Duodenal mucosa (tissue), 2 donors: ENCODE results near the gene COL6A1.
"Not testable (repeated sequence)": the region's sequence is repeated elsewhere in the genome, so short reads cannot be mapped to it uniquely, and the experiment has no call there.

Experiments
- H3K27ac ChIP-seq: one replicate; pipeline ENCODE4 v1.7.0; 2013; ENCODE audit warnings: low read depth, low read length
- H3K27me3 ChIP-seq, 2 donors: one replicate each; pipeline ENCODE4 v1.7.0; 2013; ENCODE audit warnings: low read length in 2 of 2, control low read depth in 1 of 2; ENCODE audit not compliant: insufficient read depth in 2 of 2, control insufficient read depth in 1 of 2
- H3K36me3 ChIP-seq, 2 donors: one replicate each; pipeline ENCODE4 v1.7.0; 2013; ENCODE audit warnings: low read length in 2 of 2, control low read depth in 1 of 2; ENCODE audit not compliant: insufficient read depth in 2 of 2, control insufficient read depth in 1 of 2
- H3K4me1 ChIP-seq, 2 donors: one replicate each; pipeline ENCODE4 v1.7.0; 2013; ENCODE audit warnings: low read length in 2 of 2, control low read depth in 1 of 2; ENCODE audit not compliant: insufficient read depth in 2 of 2, control insufficient read depth in 1 of 2
- H3K4me3 ChIP-seq, 2 donors: one replicate each; pipeline ENCODE4 v1.7.0; 2013; ENCODE audit warnings: low read length in 2 of 2, low read depth in 1 of 2
- H3K9ac ChIP-seq, 2 donors: one replicate each; pipeline ENCODE4 v1.7.0; 2013; ENCODE audit warnings: low read length in 2 of 2, low read depth in 1 of 2
- H3K9me3 ChIP-seq, 2 donors: one replicate each; pipeline ENCODE4 v1.7.0; 2013; ENCODE audit warnings: low read length in 2 of 2, control low read depth in 1 of 2; ENCODE audit not compliant: control insufficient read depth in 1 of 2

COL6A1 gene

DNA sequence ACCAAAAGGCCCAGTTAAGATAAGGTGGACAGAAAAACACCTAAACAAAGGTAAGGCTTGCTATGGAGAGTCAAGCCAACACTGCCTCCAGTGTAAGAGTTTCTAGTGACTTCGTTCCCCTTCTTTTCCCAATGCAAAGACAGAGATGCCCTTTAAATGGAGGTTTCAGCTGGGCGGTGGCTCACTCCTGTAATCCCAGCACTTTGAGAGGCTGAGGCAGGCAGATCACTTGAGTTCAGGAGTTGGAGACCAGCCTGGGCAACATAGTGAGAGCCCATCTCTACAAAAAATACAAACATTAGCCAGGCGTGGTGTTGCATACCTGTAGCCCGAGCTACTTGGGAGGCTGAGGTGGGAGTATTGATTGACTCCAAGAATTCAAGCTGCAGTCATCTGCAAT, 24.0 kb upstream of the COL6A1 start:
- H3K27ac ChIP-seq, result no peak overlapping the region

DNA sequence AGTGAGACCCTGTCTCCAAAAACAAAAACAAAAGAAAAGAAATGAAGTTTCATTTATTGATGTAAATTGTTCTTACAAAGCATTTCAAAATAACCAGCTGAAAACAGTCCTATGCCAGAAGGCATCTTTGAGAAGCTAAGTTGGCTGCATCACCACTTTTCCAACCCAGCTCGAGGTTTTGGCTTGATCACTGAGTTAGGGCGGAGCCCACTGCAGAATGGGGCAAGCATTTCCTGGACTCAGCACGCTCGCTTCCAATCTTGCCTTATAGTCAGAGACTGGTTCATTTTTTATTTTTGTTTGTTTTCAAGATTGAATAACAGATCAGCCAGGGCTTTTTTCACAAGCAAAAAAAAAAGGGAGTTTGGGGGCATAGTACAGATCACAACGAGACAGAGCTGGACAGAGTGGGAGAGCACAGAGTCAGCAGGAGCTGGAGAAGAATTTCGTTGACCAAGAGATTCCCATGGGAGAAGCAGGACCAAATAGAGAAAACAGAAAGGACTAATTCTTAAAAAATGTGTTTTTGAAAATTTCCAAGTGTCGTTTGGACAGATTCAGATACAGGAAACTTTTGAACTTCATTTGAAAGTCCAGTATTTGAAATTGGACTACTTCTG, 23.5 kb upstream of the COL6A1 start:
- Histone ChIP-seq H3K27ac (no peak overlapping the region), H3K9me3 (no peaks in the 10 kb centered on the region), H3K4me3 (no peak overlapping the region), H3K9ac (no peak overlapping the region), H3K27me3 (no peaks in the 10 kb centered on the region), H3K36me3 (no peaks in the 10 kb centered on the region), H3K4me1 (peaks cover 0 to 6% of the 10 kb centered on the region in 2 donors)

More for the DNA sequence above, 24.0 kb upstream of the COL6A1 start:
- H3K4me1 ChIP-seq, result peaks cover 0 to 6% of the 10 kb centered on the region in 2 donors
- no peaks in the 10 kb centered on the region for H3K36me3 ChIP-seq
- H3K4me3 ChIP-seq, result no peak overlapping the region
- no peak overlapping the region for H3K9ac ChIP-seq
- no peaks in the 10 kb centered on the region for H3K9me3 ChIP-seq
- H3K27me3 ChIP-seq, result no peaks in the 10 kb centered on the region

DNA sequence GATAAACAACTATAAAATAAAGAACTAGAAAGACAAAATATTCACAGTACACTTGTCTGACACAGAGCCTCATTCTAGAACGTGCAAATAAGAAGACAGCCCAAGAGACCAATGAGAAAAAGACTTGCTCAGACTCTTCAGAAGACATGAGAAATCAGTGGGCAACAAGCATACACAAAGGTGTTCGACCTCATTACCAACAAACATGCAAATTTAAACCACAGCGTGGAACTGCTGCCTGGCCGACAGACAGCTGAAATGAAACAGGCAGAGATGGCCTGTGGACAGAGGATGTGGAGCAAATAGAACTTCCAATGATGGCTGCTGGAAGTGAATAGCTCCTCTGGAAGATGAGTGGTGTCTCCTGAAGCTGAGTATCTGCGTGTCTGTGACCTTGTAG, 22.4 kb upstream of the COL6A1 start:
- Histone ChIP-seq H3K36me3 (no peaks in the 10 kb centered on the region), H3K9me3 (no peaks in the 10 kb centered on the region), H3K4me1 (peaks cover 0 to 6% of the 10 kb centered on the region in 2 donors), H3K27me3 (no peaks in the 10 kb centered on the region), H3K27ac (no peak overlapping the region), H3K9ac (no peak overlapping the region), H3K4me3 (no peak overlapping the region)

DNA sequence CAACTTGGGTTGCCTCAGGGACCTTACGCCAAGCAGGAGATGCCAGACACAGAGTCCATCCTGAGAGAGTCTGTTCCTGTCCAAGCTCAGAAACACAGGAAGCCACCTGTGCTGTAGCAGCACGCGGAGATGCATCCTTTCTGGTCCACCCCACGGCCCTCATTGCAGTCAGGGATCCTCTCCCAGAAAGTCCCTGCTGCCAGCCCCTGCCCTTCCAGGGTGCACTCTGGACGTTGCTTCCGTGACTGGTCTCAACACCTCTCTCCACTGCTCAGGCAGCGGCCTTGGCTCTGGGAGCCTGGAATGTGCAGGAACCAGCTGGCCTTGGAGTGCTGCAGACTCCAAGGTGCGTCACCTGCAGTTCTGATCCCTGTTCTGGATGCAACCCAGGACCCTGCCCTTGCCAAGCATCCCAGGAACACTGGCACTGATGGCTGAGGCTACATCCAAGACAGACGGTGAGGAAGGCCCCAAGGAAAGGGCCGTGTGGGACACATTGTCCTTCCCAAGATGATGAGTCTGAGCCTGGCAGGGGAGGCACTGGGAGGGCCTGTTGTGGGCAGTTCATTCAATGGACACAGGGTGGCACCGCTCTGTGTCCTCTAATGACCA, 21.7 kb upstream of the COL6A1 start:
- Histone ChIP-seq H3K4me3 (no peak overlapping the region), H3K27me3 (no peaks in the 10 kb centered on the region), H3K9me3 (no peaks in the 10 kb centered on the region), H3K4me1 (peaks cover 0 to 6% of the 10 kb centered on the region in 2 donors), H3K27ac (no peak overlapping the region), H3K36me3 (no peaks in the 10 kb centered on the region), H3K9ac (no peak overlapping the region)

DNA sequence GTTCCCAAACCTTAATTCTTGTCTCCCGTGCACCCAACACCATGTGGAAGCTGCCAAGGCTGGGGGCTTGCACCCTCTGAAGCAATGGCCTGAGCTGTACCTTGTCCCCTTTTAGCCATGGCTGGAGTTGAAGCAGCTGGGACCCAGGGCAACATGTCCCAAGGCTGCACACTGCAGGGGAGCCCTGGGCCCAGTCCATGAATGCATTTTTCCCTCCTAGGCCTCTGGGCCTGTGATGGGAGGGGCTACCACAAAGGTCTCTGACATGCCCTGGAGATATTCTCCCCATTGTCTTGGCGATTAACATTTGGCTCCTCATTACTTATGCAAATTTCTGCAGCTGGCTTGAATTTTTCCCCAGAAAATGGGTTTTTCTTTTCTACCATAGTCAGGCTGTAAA, 20.2 kb upstream of the COL6A1 start:
- H3K27me3 ChIP-seq, H3K9me3 ChIP-seq, H3K4me3 ChIP-seq, H3K27ac ChIP-seq, H3K9ac ChIP-seq, H3K4me1 ChIP-seq, H3K36me3 ChIP-seq: not testable (repeated sequence)

DNA sequence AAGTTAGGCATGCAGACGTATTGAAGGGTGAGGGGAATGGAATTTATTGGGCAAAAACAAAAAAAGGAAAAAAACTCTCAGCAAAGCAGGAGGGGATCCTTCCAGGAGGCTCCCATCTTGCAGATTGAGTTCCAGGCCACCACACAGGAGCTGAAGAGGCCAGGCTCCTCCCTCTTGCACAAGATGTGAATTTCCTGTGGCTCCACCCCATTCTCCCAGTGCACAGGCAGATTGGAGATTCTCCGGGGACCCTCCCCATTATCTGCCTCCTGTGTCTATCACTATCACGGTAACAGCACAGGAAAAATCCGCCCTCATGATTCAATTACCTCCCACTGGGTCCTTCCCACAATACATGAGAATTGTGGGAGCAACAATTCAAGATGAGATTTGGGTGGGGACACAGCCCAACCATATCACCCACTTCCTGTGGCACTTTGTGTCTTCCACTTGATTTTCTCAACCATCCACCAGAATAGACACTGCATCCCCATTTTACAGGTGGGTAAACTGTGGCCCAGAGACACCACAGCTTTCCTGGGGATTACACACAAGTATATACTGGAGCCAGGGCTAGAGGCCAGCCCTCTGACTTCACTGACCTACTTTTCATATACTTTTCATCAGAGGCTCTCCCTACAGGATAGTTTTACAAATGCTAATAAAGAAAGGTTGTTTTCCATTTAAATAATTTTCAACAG, 18.9 kb upstream of the COL6A1 start:
- H3K9ac ChIP-seq, result no peak overlapping the region
- H3K36me3 ChIP-seq, result no peaks in the 10 kb centered on the region
- no peak overlapping the region for H3K4me3 ChIP-seq
- H3K9me3 ChIP-seq, result no peaks in the 10 kb centered on the region
- no peaks in the 10 kb centered on the region for H3K27me3 ChIP-seq
- H3K4me1 ChIP-seq, result peaks cover 0 to 6% of the 10 kb centered on the region in 2 donors
- no peak overlapping the region for H3K27ac ChIP-seq

DNA sequence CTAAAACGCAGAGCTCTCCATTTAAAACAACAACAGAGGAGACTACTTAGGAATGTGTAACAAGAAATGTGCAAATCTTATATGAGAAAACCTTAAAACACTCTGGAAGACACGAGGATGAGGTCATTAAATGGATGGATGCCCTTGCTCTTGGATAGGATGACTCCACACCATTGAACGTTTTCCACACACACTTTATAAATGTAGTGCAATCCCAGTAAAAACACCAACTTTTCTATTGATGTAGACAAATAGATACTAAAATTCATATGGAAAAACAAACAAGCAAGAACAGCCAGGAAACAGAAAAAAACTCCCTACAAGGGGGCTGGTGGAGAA, 18.4 kb upstream of the COL6A1 start:
- Histone ChIP-seq H3K4me1 (peaks cover 0 to 6% of the 10 kb centered on the region in 2 donors), H3K36me3 (no peaks in the 10 kb centered on the region), H3K4me3 (no peak overlapping the region), H3K9me3 (no peaks in the 10 kb centered on the region), H3K27ac (no peak overlapping the region), H3K9ac (no peak overlapping the region), H3K27me3 (no peaks in the 10 kb centered on the region)

DNA sequence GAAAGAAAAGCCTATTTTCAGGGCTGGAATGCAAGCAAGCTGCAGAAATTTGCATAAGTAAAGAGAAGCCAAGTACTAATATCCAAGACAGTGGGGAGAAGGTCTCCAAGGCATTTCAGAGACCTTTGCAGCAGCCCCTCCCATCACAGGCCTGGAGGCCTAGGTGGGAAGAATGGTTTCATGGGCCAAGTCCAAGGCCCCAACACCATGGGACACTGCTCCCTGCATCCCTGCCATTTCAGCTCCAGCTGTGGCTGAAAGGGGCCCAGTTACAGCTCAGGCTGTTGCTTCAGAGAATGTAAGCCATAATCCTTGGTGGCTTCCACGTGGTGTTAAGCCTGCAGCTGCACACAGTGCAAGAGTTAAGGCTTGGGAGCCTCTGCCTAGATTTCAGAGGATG, 16.9 kb upstream of the COL6A1 start:
- Histone ChIP-seq H3K27me3 (no peaks in the 10 kb centered on the region), H3K4me1 (no peaks in the 10 kb centered on the region), H3K36me3 (no peaks in the 10 kb centered on the region), H3K9ac (no peak overlapping the region), H3K9me3 (no peaks in the 10 kb centered on the region), H3K27ac (no peak overlapping the region), H3K4me3 (no peak overlapping the region)

DNA sequence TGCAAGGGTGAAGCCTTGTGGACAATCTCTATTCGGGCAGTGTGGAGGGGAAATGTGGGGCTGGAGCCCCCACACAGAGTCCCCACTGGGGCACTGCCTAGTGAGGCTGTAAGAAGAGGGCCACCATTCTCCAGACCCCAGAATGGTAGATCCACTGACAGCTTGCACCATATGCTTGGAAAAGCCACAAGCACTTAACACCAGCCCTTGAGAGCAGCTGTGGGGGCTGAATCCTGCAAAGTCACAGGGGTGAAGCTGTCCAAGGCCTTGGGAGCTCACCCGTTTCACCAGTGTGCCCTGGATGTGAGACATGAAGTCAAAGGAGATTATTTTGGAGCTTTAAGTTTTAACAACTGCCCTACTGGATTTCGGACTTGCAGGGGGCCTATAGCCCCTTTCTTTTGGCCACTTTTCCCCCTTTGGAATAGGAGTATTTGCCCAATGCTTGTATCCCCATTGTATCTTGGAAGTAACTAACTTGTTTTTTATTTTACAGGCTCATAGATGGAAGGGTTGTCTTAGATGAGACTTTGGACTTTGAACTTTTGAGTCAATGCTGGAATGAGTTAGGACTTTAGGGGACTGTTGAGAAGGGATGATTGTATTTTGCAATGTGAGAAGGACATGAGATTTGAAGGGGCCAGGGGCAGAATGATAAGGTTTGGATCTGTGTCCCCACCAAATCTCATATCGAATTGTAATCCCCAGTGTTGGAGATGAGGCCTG, 16.3 kb upstream of the COL6A1 start:
- no peak overlapping the region for H3K9ac ChIP-seq
- no peaks in the 10 kb centered on the region for H3K4me1 ChIP-seq
- H3K9me3 ChIP-seq, result no peaks in the 10 kb centered on the region
- H3K27me3 ChIP-seq, result no peaks in the 10 kb centered on the region
- no peaks in the 10 kb centered on the region for H3K36me3 ChIP-seq
- H3K4me3 ChIP-seq, result no peak overlapping the region
- H3K27ac ChIP-seq, result no peak overlapping the region

DNA sequence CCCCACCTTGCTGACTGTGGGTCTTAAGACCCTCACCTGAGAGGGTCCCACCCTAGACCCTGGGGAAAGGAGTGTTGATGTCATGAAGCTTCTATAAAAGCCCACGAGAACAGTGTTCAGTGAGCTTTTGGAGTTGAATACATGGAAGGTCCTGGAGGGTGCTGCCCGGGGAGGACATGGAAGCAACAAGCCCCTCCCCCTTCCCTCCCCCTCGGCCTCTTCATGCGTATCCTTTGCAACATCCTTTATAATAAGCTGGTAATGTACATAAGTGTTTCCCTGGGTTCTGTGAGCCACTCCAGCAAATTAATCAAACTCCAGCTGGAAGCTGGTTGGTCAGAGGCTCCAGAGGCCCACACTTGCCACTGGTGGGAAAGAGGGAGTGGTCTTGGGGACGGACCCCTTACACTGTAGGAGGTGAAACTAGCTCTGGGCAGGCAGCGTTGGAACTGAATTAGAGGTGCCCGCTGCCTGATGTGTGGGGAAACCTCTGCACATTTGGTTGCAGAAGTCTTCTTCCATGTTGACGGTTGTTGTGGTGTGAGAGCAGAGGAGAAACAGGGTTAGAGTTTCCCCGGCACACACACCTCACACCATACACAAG, 14.7 kb upstream of the COL6A1 start:
- Histone ChIP-seq H3K27me3 (peaks cover 0 to 3% of the 10 kb centered on the region in 2 donors), H3K27ac (no peak overlapping the region), H3K4me1 (no peaks in the 10 kb centered on the region), H3K9ac (no peak overlapping the region), H3K4me3 (no peak overlapping the region), H3K36me3 (no peaks in the 10 kb centered on the region), H3K9me3 (no peaks in the 10 kb centered on the region)
